ENCODE measurements around the gene ANAPC1.

- TF ChIP-seq CTCF (conservative IDR thresholded peaks at IDR 0.05; ENCODE audit: low read depth, low read length) (no peak), EZH2 (IDR thresholded peaks at IDR 0.05; ENCODE audit: low read length, unreplicated experiment) (peak; percentile 64), EZH2phosphoT487 (IDR thresholded peaks at IDR 0.05; ENCODE audit: borderline replicate concordance, low read length) (no peak)
These were observed 14.9 kb upstream of the ANAPC1 start for GRCh38 chr2:111898703-111899514.
